ENCODE data around the gene KLHL29. TPM values are rescaled to one million over a fixed set of nuclear protein-coding genes. Genes with fewer than 3 reads are reported as not detected.

The KLHL29 gene
- total and polyA plus RNA-seq, 2 donors (not counting 3 experiments of a cell fraction or from before 2014, with no cell fraction given) = 4.6 to 12.7 TPM

GRCh38 chr2:23707096-23707495 lies 322.1 kb downstream of the KLHL29 start:
- Histone ChIP-seq H3K4me1 (ENCODE audit: control insufficient read depth, extremely low read depth, insufficient read depth, low read length) (no peaks in the 10 kb centered on the region), H3K27me3 (ENCODE audit: control insufficient read depth in 2 of 2, insufficient read depth in 2 of 2, low read length in 2 of 2) (no peaks in the 10 kb centered on the region), H4K20me1 (replicated peaks; ENCODE audit: control insufficient read depth, extremely low read depth, insufficient read depth, low read length) (no peaks in the 10 kb centered on the region), H3K9ac (replicated peaks; ENCODE audit: extremely low read depth, insufficient read depth, low read length) (no peak overlapping the region), H3K4me3 (replicated peaks in 1 of 3; ENCODE audit: insufficient read depth in 1 of 3, low read depth in 1 of 3, low read length in 3 of 3) (no peak overlapping the region), H2AFZ (ENCODE audit: low read depth, low read length) (no peak overlapping the region), H3K79me2 (ENCODE audit: control insufficient read depth, insufficient read depth, low read length) (no peaks in the 10 kb centered on the region), H3K27ac (ENCODE audit: insufficient read depth, low read depth, low read length) (no peak overlapping the region), H3K4me2 (ENCODE audit: insufficient read depth, low read length) (no peak overlapping the region), H3K9me3 (replicated peaks; ENCODE audit: control insufficient read depth, insufficient read depth, low read length) (no peaks in the 10 kb centered on the region), H3K36me3 (ENCODE audit: control insufficient read depth in 2 of 2, extremely low read depth in 1 of 2, insufficient read depth in 2 of 2, low read length in 2 of 2) (peaks cover 0 to 8% of the 10 kb centered on the region in 2 experiments), H3K9me1 (replicated peaks; ENCODE audit: control insufficient read depth, extremely low read depth, insufficient read depth, low read length) (no peaks in the 10 kb centered on the region)
- ChIA-PET POLR2A (no interaction called here), CTCF (interaction anchor here (1.0 kb wide), 1 partner anchor 9 kb away, joined by 3 read pairs; no protein-coding TSS in a partner anchor)
- FAIRE-seq (no peak), DNase-seq (ENCODE audit: low read depth, low spot score) (no peak)
- BruUV-seq (replicated peaks) = no TSS peak
- TF ChIP-seq POLR2A (IDR thresholded peaks at IDR 0.05; ENCODE audit: low read depth, low read length) = no peak
- TF ChIP-seq FOS (IDR thresholded peaks at IDR 0.05; ENCODE audit: borderline replicate concordance, insufficient read depth, low read length) = no peak
- TF ChIP-seq, protein P1, sequence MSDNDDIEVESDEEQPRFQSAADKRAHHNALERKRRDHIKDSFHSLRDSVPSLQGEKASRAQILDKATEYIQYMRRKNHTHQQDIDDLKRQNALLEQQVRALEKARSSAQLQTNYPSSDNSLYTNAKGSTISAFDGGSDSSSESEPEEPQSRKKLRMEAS (IDR thresholded peaks at IDR 0.05; ENCODE audit: insufficient read depth, insufficient read length) = no peak
- no peak for TF ChIP-seq EZH2 (IDR thresholded peaks at IDR 0.05; ENCODE audit: borderline replicate concordance, low read depth, low read length, severe bottlenecking)
- no peak for TF ChIP-seq MYC (IDR thresholded peaks at IDR 0.05; ENCODE audit: low read depth, low read length)
- TF ChIP-seq GATA2 (IDR thresholded peaks at IDR 0.05; ENCODE audit: insufficient read depth, insufficient read length, low read depth, low read length) = no peak
- TF ChIP-seq, protein P2, sequence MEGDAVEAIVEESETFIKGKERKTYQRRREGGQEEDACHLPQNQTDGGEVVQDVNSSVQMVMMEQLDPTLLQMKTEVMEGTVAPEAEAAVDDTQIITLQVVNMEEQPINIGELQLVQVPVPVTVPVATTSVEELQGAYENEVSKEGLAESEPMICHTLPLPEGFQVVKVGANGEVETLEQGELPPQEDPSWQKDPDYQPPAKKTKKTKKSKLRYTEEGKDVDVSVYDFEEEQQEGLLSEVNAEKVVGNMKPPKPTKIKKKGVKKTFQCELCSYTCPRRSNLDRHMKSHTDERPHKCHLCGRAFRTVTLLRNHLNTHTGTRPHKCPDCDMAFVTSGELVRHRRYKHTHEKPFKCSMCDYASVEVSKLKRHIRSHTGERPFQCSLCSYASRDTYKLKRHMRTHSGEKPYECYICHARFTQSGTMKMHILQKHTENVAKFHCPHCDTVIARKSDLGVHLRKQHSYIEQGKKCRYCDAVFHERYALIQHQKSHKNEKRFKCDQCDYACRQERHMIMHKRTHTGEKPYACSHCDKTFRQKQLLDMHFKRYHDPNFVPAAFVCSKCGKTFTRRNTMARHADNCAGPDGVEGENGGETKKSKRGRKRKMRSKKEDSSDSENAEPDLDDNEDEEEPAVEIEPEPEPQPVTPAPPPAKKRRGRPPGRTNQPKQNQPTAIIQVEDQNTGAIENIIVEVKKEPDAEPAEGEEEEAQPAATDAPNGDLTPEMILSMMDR (IDR thresholded peaks at IDR 0.05; ENCODE audit: extremely low read depth in 1 of 2, insufficient read depth in 1 of 2, low read depth in 1 of 2, low read length in 2 of 2) = no peak
- no peak for TF ChIP-seq POLR2AphosphoS5 (IDR thresholded peaks at IDR 0.05; ENCODE audit: insufficient read depth, low read depth, low read length)
- no peak for TF ChIP-seq JUN (IDR thresholded peaks at IDR 0.05; ENCODE audit: borderline replicate concordance, insufficient read depth, insufficient read length, low read depth)
- intact Hi-C loops (cut with micrococcal nuclease) = no loop called here
- dilution Hi-C loops (cut with MboI; ENCODE audit: extremely low pct_ligation_motif_present, low sequenced_read_pairs) = no loop called here

Data from endothelial cell of umbilical vein (primary cell).